ENCODE data around the gene USP28.

The USP28 gene

GRCh38 chr11:113906516-113906915 lies 31.1 kb upstream of the USP28 start:
- no peak for DNase-seq
- peaks cover 2 to 8% (median 5%) of the 10 kb centered on the region in 5 experiments for H3K27me3 ChIP-seq (replicated peaks in 2 of 5; ENCODE audit: control insufficient read depth in 4 of 5, insufficient read depth in 5 of 5, low read length in 4 of 5)
- no peak overlapping the region for H3K4me3 ChIP-seq (ENCODE audit: control insufficient read depth in 1 of 7, extremely low read depth in 1 of 7, insufficient read depth in 4 of 7, low read depth in 2 of 7, low read length in 6 of 7)
- H3K9me3 ChIP-seq (ENCODE audit: control extremely low read depth in 1 of 5, control insufficient read depth in 4 of 5, insufficient read depth in 2 of 5, low read depth in 1 of 5, low read length in 4 of 5) = no peaks in the 10 kb centered on the region
- H3K36me3 ChIP-seq (ENCODE audit: control insufficient read depth in 4 of 4, insufficient read depth in 4 of 4, low read length in 3 of 4) = no peaks in the 10 kb centered on the region
- ChIA-PET POLR2A (no interaction called here), CTCF (interaction anchor here (0.6 to 9.8 kb wide), 3 partner anchors 10 to 356 kb away, joined by 3 to 55 read pairs (median 24); no protein-coding TSS in a partner anchor)
- no peaks in the 10 kb centered on the region for H3K4me1 ChIP-seq (ENCODE audit: control extremely low read depth in 1 of 4, control insufficient read depth in 4 of 4, insufficient read depth in 4 of 4, low read length in 3 of 4)
- no peak overlapping the region for H3K27ac ChIP-seq (ENCODE audit: insufficient read depth in 1 of 2, low read depth in 1 of 2, low read length in 2 of 2, poor library complexity in 1 of 2, severe bottlenecking in 2 of 2)
- WGBS (ENCODE audit: insufficient coverage) = 100% methylated on average over 2 of the region's 2 CpGs

- ChIA-PET POLR2A (no interaction called here), CTCF (interaction anchor here (0.6 to 9.8 kb wide), 4 partner anchors 9 to 357 kb away, joined by 3 to 55 read pairs (median 14); no protein-coding TSS in a partner anchor)
These were observed 30.7 kb upstream of the USP28 start for GRCh38 chr11:113906038-113906437.

GRCh38 chr11:113904379-113905101 lies 29.2 kb upstream of the USP28 start, which contains the start of gene HTR3B:
Gene HTR3B, plus strand, starts transcription at chr11:113904796. Its CDS starts 138 bp downstream, at chr11:113904934.
- DNase-seq = no peak
- WGBS (ENCODE audit: insufficient coverage) = 89% methylated on average over 6 of the region's 6 CpGs
- Histone ChIP-seq H3K27ac (ENCODE audit: insufficient read depth in 1 of 2, low read depth in 1 of 2, low read length in 2 of 2, poor library complexity in 1 of 2, severe bottlenecking in 2 of 2) (no peak within 1 kb of the TSS), H3K36me3 (ENCODE audit: control insufficient read depth in 4 of 4, insufficient read depth in 4 of 4, low read length in 3 of 4) (no peaks in the 10 kb centered on the region), H3K4me3 (ENCODE audit: control insufficient read depth in 1 of 7, extremely low read depth in 1 of 7, insufficient read depth in 4 of 7, low read depth in 2 of 7, low read length in 6 of 7) (no peak within 1 kb of the TSS), H3K27me3 (replicated peaks in 2 of 5; ENCODE audit: control insufficient read depth in 4 of 5, insufficient read depth in 5 of 5, low read length in 4 of 5) (peaks cover 2 to 8% (median 5%) of the 10 kb centered on the region in 5 experiments), H3K4me1 (ENCODE audit: control extremely low read depth in 1 of 4, control insufficient read depth in 4 of 4, insufficient read depth in 4 of 4, low read length in 3 of 4) (no peaks in the 10 kb centered on the region), H3K9me3 (ENCODE audit: control extremely low read depth in 1 of 5, control insufficient read depth in 4 of 5, insufficient read depth in 2 of 5, low read depth in 1 of 5, low read length in 4 of 5) (no peaks in the 10 kb centered on the region)
- ChIA-PET CTCF (interaction anchor here (1.5 to 9.8 kb wide), 3 partner anchors 8 to 358 kb away, joined by 4 to 55 read pairs (median 7); no protein-coding TSS in a partner anchor), POLR2A (no interaction called here)

More at GRCh38 chr11:113906038-113906437, 30.7 kb upstream of the USP28 start:
- H3K36me3 ChIP-seq (ENCODE audit: control insufficient read depth in 4 of 4, insufficient read depth in 4 of 4, low read length in 3 of 4) = no peaks in the 10 kb centered on the region
- H3K27ac ChIP-seq (ENCODE audit: insufficient read depth in 1 of 2, low read depth in 1 of 2, low read length in 2 of 2, poor library complexity in 1 of 2, severe bottlenecking in 2 of 2) = no peak overlapping the region
- peak in 2 of 3 donors; percentile 10 to 12 for DNase-seq
- H3K27me3 ChIP-seq (replicated peaks in 2 of 5; ENCODE audit: control insufficient read depth in 4 of 5, insufficient read depth in 5 of 5, low read length in 4 of 5) = peaks cover 2 to 8% (median 5%) of the 10 kb centered on the region in 5 experiments
- no peak overlapping the region for H3K4me3 ChIP-seq (ENCODE audit: control insufficient read depth in 1 of 7, extremely low read depth in 1 of 7, insufficient read depth in 4 of 7, low read depth in 2 of 7, low read length in 6 of 7)
- WGBS (ENCODE audit: insufficient coverage) = 80% methylated on average over 1 of the region's 4 CpGs
- no peaks in the 10 kb centered on the region for H3K4me1 ChIP-seq (ENCODE audit: control extremely low read depth in 1 of 4, control insufficient read depth in 4 of 4, insufficient read depth in 4 of 4, low read length in 3 of 4)
- no peaks in the 10 kb centered on the region for H3K9me3 ChIP-seq (ENCODE audit: control extremely low read depth in 1 of 5, control insufficient read depth in 4 of 5, insufficient read depth in 2 of 5, low read depth in 1 of 5, low read length in 4 of 5)

GRCh38 chr11:113901141-113901540 lies 25.8 kb upstream of the USP28 start:
- Histone ChIP-seq H3K4me3 (ENCODE audit: control insufficient read depth in 1 of 7, extremely low read depth in 1 of 7, insufficient read depth in 4 of 7, low read depth in 2 of 7, low read length in 6 of 7) (no peak overlapping the region), H3K27me3 (replicated peaks in 2 of 5; ENCODE audit: control insufficient read depth in 4 of 5, insufficient read depth in 5 of 5, low read length in 4 of 5) (peaks cover 0 to 4% (median 0%) of the 10 kb centered on the region in 5 experiments), H3K4me1 (ENCODE audit: control extremely low read depth in 1 of 4, control insufficient read depth in 4 of 4, insufficient read depth in 4 of 4, low read length in 3 of 4) (no peaks in the 10 kb centered on the region), H3K27ac (ENCODE audit: insufficient read depth in 1 of 2, low read depth in 1 of 2, low read length in 2 of 2, poor library complexity in 1 of 2, severe bottlenecking in 2 of 2) (no peak overlapping the region), H3K9me3 (ENCODE audit: control extremely low read depth in 1 of 5, control insufficient read depth in 4 of 5, insufficient read depth in 2 of 5, low read depth in 1 of 5, low read length in 4 of 5) (no peaks in the 10 kb centered on the region), H3K36me3 (ENCODE audit: control insufficient read depth in 4 of 4, insufficient read depth in 4 of 4, low read length in 3 of 4) (no peaks in the 10 kb centered on the region)
- ChIA-PET CTCF (interaction anchor here (9.8 kb wide), 1 partner anchor 362 kb away, joined by 55 read pairs; no protein-coding TSS in a partner anchor), POLR2A (no interaction called here)
- no CpG with 5 or more reads among the region's 2 CpGs for WGBS (ENCODE audit: insufficient coverage)
- no peak for DNase-seq

GRCh38 chr11:113896156-113896879 lies 20.9 kb upstream of the USP28 start:
- no peaks in the 10 kb centered on the region for H3K9me3 ChIP-seq (ENCODE audit: control extremely low read depth in 1 of 5, control insufficient read depth in 4 of 5, insufficient read depth in 2 of 5, low read depth in 1 of 5, low read length in 4 of 5)
- H3K36me3 ChIP-seq (ENCODE audit: control insufficient read depth in 4 of 4, insufficient read depth in 4 of 4, low read length in 3 of 4) = no peaks in the 10 kb centered on the region
- peaks cover 0 to 7% (median 0%) of the 10 kb centered on the region in 4 experiments for H3K4me1 ChIP-seq (ENCODE audit: control extremely low read depth in 1 of 4, control insufficient read depth in 4 of 4, insufficient read depth in 4 of 4, low read length in 3 of 4)
- ChIA-PET POLR2A (interaction anchor here (0.6 kb wide), 2 partner anchors 8 to 114 kb away, joined by 4 read pairs; no protein-coding TSS in a partner anchor), CTCF (interaction anchor here (0.5 to 7.2 kb wide), 21 partner anchors 9 to 395 kb away, joined by 3 to 168 read pairs (median 4); partner anchors contain the start of gene HTR3B)
- H3K27ac ChIP-seq (ENCODE audit: insufficient read depth in 1 of 2, low read depth in 1 of 2, low read length in 2 of 2, poor library complexity in 1 of 2, severe bottlenecking in 2 of 2) = no peak overlapping the region
- no peak overlapping the region for H3K4me3 ChIP-seq (ENCODE audit: control insufficient read depth in 1 of 7, extremely low read depth in 1 of 7, insufficient read depth in 4 of 7, low read depth in 2 of 7, low read length in 6 of 7)
- peak; percentile 28 to 68 (median 58) for DNase-seq
- WGBS (ENCODE audit: insufficient coverage) = 32% methylated on average over 8 of the region's 10 CpGs
- peaks cover 0 to 2% (median 0%) of the 10 kb centered on the region in 5 experiments for H3K27me3 ChIP-seq (replicated peaks in 2 of 5; ENCODE audit: control insufficient read depth in 4 of 5, insufficient read depth in 5 of 5, low read length in 4 of 5)

- no peak for DNase-seq
- ChIA-PET CTCF (interaction anchor here (0.6 to 7.2 kb wide), 16 partner anchors 8 to 373 kb away, joined by 3 to 168 read pairs (median 4); partner anchors contain the start of gene HTR3B), POLR2A (interaction anchor here (0.6 to 1.1 kb wide), 3 partner anchors 8 to 367 kb away, joined by 3 to 4 read pairs (median 4); no protein-coding TSS in a partner anchor)
- no peaks in the 10 kb centered on the region for H3K36me3 ChIP-seq (ENCODE audit: control insufficient read depth in 4 of 4, insufficient read depth in 4 of 4, low read length in 3 of 4)
- H3K27me3 ChIP-seq (replicated peaks in 2 of 5; ENCODE audit: control insufficient read depth in 4 of 5, insufficient read depth in 5 of 5, low read length in 4 of 5) = peaks cover 0 to 2% (median 0%) of the 10 kb centered on the region in 5 experiments
- no peak overlapping the region for H3K4me3 ChIP-seq (ENCODE audit: control insufficient read depth in 1 of 7, extremely low read depth in 1 of 7, insufficient read depth in 4 of 7, low read depth in 2 of 7, low read length in 6 of 7)
- H3K9me3 ChIP-seq (ENCODE audit: control extremely low read depth in 1 of 5, control insufficient read depth in 4 of 5, insufficient read depth in 2 of 5, low read depth in 1 of 5, low read length in 4 of 5) = no peaks in the 10 kb centered on the region
- H3K4me1 ChIP-seq (ENCODE audit: control extremely low read depth in 1 of 4, control insufficient read depth in 4 of 4, insufficient read depth in 4 of 4, low read length in 3 of 4) = peaks cover 0 to 7% (median 0%) of the 10 kb centered on the region in 4 experiments
- WGBS (ENCODE audit: insufficient coverage) = 84% methylated on average over 8 of the region's 10 CpGs
- no peak overlapping the region for H3K27ac ChIP-seq (ENCODE audit: insufficient read depth in 1 of 2, low read depth in 1 of 2, low read length in 2 of 2, poor library complexity in 1 of 2, severe bottlenecking in 2 of 2)
These were observed 20.2 kb upstream of the USP28 start for GRCh38 chr11:113895367-113896155.
